AG08396 (cell line): Measurements from ENCODE around the gene PCBP2.

Source experiments
- DNase-seq: peaks from one replicate; pipeline ENCODE4 v3.0.0; 2012; ENCODE audit warnings: low spot score, mixed read lengths

PCBP2 gene

DNA sequence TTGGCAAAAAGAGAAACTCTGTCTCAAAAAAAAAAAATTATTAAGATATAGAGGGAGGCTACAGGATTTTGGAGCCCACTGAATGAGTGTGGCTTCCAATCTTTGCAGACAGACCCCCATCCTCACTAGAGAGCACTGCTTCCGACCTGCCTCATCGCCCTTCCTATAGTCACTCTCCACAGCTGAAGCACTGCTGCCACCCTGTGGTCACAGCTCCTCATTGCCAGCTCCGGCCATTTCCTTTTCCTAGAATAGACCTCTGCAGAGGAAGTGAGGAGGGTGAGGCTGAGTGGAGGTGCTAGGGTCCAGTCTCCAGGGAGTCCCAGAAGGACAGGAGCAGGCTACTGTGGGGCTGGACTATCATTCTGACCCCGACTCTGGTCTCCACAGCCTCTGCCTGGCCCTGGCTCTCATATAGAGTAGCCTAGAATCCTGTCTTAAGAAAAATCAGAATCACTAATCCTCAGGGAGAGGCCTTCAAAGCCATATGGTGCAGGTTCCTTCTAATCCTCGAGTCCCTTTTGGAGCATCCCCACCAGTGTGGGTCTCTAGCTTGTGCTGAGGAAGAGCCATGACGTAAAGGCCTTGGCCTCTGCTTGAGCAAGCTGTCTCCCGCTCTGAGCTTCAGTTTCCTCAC lies 56.8 kb downstream of the PCBP2 start:
- DNase-seq: peak; percentile 77

GRCh38 chr12:53510181-53510812 lies 58.4 kb downstream of the PCBP2 start:
- DNase-seq: no peak

- DNase-seq: no peak
Observed at GRCh38 chr12:53513712-53514410, 62.0 kb downstream of the PCBP2 start.

DNA sequence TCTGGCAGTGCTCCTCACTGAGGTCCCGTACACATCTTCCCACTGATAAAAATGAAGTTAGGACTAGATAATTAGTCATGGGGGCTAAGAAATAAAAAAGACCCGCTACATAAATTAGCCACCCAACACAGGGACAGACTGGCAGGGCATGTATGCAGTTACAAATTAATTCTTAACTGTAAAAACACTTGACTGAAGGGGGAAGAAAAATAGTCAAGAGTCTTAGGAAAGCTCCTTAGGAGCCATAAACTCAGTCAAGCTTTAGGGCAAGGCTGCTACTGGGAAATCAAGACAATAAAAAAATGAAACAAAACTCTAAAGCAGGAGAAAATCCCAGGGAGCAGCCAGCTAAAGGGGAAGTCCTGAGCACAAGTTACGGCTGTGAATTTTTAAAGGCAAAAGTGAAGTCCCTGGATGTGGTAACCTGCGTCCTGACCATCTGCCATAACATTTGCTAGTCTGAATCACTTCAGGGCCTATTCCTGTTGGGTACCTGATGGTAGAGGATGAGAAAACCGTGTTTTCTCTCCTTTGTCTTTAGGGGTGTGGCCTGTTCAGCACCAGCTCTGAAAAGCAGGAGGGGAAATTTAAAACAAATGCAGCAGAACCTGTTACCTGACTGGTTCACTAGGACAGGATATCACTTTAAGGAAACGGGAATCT lies 62.9 kb downstream of the PCBP2 start:
- DNase-seq: no peak

DNA sequence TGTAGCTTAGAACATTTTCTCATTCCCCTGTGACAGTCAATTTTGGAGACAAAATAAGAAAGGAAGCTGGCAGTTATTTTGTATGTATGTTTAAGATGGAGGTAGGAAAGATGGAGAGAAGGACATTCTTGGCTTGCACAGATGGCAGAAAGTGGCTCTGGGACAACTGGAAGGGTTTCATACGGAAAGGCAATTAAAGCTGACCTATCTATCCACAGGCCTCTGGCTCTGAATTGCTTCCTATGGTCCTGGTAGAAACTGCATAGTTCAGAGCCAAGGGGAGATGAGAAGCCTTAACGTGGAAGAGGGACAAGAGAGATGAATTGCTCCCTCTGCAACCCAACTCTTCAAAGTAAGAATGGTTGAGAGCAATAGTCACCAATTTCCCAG lies 63.4 kb downstream of the PCBP2 start:
- no peak for DNase-seq

- no peak for DNase-seq
Observed at GRCh38 chr12:53516758-53517455, 65.0 kb downstream of the PCBP2 start.

DNA sequence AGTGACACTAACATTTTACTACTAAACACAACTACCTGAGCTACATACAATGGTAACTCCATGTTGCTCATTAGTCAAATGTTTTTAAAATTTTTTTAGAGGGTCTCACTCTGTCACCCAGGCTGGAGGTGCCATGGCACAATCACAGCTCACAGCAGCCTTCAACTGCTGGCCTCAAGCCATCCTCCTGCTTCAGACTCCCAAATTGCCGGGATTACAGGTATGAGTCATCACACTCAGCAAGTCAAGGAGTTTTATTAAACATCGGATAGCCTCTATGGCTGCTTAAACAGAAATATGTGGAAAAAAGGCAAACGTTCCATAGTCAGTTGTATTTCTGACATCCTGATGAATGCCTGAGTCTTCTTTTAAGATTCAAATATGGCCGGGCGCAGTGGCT lies 66.5 kb downstream of the PCBP2 start:
- no peak for DNase-seq

DNA sequence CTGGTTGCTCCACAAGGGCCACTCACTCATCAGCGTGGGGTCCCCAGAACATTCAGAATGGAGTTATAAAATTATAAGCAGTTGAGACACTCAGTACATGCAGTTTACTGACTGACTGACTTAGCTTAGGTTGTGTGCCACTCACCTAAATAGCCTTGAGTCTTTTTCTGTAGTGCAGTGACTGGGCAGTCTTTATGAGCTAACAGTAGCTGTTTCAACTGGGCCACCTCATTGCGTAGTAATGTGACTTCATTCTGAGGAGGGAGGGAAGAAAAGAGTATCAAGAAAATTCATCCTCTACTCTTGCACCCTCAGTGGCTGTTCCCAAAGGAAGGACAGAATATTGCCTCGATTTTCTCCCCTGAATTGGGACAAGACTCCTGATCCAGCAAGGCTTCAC lies 71.2 kb downstream of the PCBP2 start:
- DNase-seq: no peak

DNA sequence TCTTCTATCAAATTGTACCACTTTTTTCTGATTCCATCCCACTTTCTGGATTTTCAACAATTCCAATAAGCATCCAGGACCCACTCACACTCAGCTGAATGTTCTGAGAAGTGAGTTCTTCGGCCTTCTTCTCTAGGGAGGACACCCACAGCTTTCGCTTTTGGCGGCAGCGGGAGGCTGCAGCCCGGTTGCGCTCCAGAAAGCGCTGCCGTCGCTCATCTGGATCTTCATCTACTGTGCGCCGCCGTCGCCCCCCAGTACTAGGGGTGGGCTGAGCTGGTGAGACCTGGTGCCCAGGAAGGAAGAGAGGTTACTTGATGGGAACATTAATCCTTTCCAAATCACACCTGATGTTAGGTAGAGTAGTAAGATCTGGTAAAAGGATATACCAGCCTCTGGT lies 72.6 kb downstream of the PCBP2 start:
- DNase-seq: no peak

DNA sequence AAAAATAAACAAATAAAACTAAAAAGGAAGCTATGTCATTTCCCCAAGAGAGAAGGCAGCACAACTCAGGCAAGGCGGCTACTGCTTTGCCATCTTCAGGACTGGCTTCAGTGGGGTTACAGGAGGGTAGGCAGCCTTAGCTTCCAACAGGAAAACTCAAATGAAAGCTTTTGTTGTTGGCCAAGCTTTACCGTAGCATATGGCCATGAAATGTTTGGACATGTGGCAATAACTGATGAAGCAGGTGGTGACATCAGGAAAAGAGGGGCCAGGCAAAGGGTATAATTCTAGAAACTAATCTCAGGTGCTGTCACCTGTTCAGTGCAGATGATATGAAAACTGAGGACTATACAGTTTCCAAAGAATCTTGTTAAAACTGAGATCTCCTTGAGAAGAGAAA lies 78.2 kb downstream of the PCBP2 start:
- DNase-seq: no peak
